HepG2 (cell line): ENCODE data around the gene CNP. TPM values are rescaled to one million over a fixed set of nuclear protein-coding genes. Genes with fewer than 3 reads are reported as not detected.
A peak's percentile ranks its signal among the peaks of the same experiment; 100 is the strongest.

Experiments
- AGO2 ChIP-seq: fragments of 200-400 bp; formaldehyde crosslinking; optimal IDR thresholded peaks from 2 replicates; pipeline ENCODE3; 2017; ENCODE audit warnings: mild to moderate bottlenecking, low read depth, low read length, moderate library complexity
- ATF7 ChIP-seq, 2 experiments: fragments of 450-650 bp in 1 of 2; sonication (generic) in 1 of 2; formaldehyde crosslinking in 1 of 2; IDR thresholded peaks; 2 replicates each; pipeline versions ENCODE4 v1.4.0 to v1.6.1; 2016 to 2020; ENCODE audit warnings: antibody characterized with exemption in 1 of 2, mild to moderate bottlenecking in 1 of 2, missing genetic modification reagents in 1 of 2
- FLYWCH1 ChIP-seq: sonication (generic); formaldehyde crosslinking; IDR thresholded peaks from 2 replicates; pipeline ENCODE4 v1.8.1; 2023; ENCODE audit warnings: mild to moderate bottlenecking, missing genetic modification reagents
- FUBP1 ChIP-seq: sonication (generic); formaldehyde crosslinking; IDR thresholded peaks from 2 replicates; pipeline ENCODE4 v1.5.1; 2020; ENCODE audit warnings: missing genetic modification reagents, mild to moderate bottlenecking, borderline replicate concordance
- HCFC1 ChIP-seq: fragments of 150-350 bp; IDR thresholded peaks from 2 replicates; pipeline ENCODE4 v1.6.1; 2014; ENCODE audit warnings: low read depth, low read length
- HNRNPUL1 ChIP-seq: fragments of 200-400 bp; formaldehyde crosslinking; IDR thresholded peaks from 2 replicates; pipeline ENCODE4 v1.6.1; 2017; ENCODE audit warnings: low read depth, mild to moderate bottlenecking, low read length, moderate library complexity
- ISL2 ChIP-seq: sonication (generic); formaldehyde crosslinking; IDR thresholded peaks from 2 replicates; pipeline ENCODE4 v1.5.0; 2020; ENCODE audit warnings: missing genetic modification reagents
- NR0B2 ChIP-seq: sonication (generic); formaldehyde crosslinking; IDR thresholded peaks from 2 replicates; pipeline ENCODE4 v1.4.0; 2020; ENCODE audit warnings: mild to moderate bottlenecking, missing genetic modification reagents
- SIN3B ChIP-seq: fragments of 150-350 bp; IDR thresholded peaks from 2 replicates; pipeline ENCODE4 v1.6.1; 2014; ENCODE audit warnings: low read length
- SP140L ChIP-seq: sonication (generic); formaldehyde crosslinking; IDR thresholded peaks from 2 replicates; pipeline ENCODE4 v1.4.0; 2020; ENCODE audit warnings: missing genetic modification reagents, borderline replicate concordance
- TIGD3 ChIP-seq: sonication (generic); formaldehyde crosslinking; IDR thresholded peaks from 2 replicates; pipeline ENCODE4 v1.5.1; 2020; ENCODE audit warnings: mild to moderate bottlenecking, missing genetic modification reagents, borderline replicate concordance
- ZBTB20 ChIP-seq: sonication (generic); formaldehyde crosslinking; IDR thresholded peaks from 2 replicates; pipeline ENCODE4 v1.8.1; 2023; ENCODE audit warnings: missing genetic modification reagents, low read depth, mild to moderate bottlenecking, borderline replicate concordance
- ZBTB46 ChIP-seq: sonication (generic); formaldehyde crosslinking; IDR thresholded peaks from 2 replicates; pipeline ENCODE4 v1.4.0; 2020; ENCODE audit warnings: mild to moderate bottlenecking, missing genetic modification reagents, borderline replicate concordance
- ZNF280B ChIP-seq: sonication (generic); formaldehyde crosslinking; IDR thresholded peaks from 2 replicates; pipeline ENCODE4 v1.5.0; 2020; ENCODE audit warnings: missing genetic modification reagents, mild to moderate bottlenecking, borderline replicate concordance
- ZNF282 ChIP-seq: fragments of 450-650 bp; IDR thresholded peaks from 2 replicates; pipeline ENCODE4 v1.6.1; 2018; ENCODE audit not compliant: partially characterized antibody
- ZNF740 ChIP-seq: sonication (generic); formaldehyde crosslinking; IDR thresholded peaks from 2 replicates; pipeline ENCODE4 v1.4.0; 2020; ENCODE audit warnings: missing genetic modification reagents
- ZNF781 ChIP-seq: sonication (generic); formaldehyde crosslinking; IDR thresholded peaks from 2 replicates; pipeline ENCODE4 v1.5.1; 2020; ENCODE audit warnings: borderline replicate concordance, mild to moderate bottlenecking, missing genetic modification reagents; ENCODE audit errors: not compliant biosample characterization
- polyA plus RNA-seq, 8 experiments: library from polyadenylated mRNA; depleted of rRNA in 3 of 8; stranded (reverse) in 7 of 8; unstranded in 1 of 8; fragments of >200 nt; fragmentation: Illumina TruSeq in 4 of 8; extraction: Trizol in 4 of 8; gene quantifications; 2 replicates each; pipeline versions ENCODE4 v1.2.1 to v1.2.3, GENCODE V29; 2011 to 2016; ENCODE audit warnings: low read depth in 4 of 8, missing spikeins in 1 of 8, mixed read lengths in 1 of 8; ENCODE audit not compliant: insufficient read depth in 1 of 8
- total RNA-seq, 5 experiments: library from RNA; depleted of rRNA; stranded (reverse); fragments of >200 nt; fragmentation: Illumina TruSeq; extraction: Trizol; gene quantifications; 2 replicates each; pipeline ENCODE4 v1.2.3, GENCODE V29; 2016; ENCODE audit warnings: low read depth in 1 of 5

Gene CNP
- total and polyA plus RNA-seq, 2 of the 13 experiments (the other 11 are each of a cell fraction or from before 2014, with no cell fraction given), result 97.2 to 161 TPM

- TF ChIP-seq ZNF282, result no peak
- TF ChIP-seq FLYWCH1 (CRISPR knock-in tag), result no peak
- peak; percentile 91 for TF ChIP-seq ZBTB20 (CRISPR knock-in tag)
- TF ChIP-seq ZNF280B (CRISPR knock-in tag), result peak; percentile 76; the same call in 1 of the 2 replicates
- TF ChIP-seq FUBP1 (CRISPR knock-in tag), result peak; percentile 85; the same call in 1 of the 2 replicates
- TF ChIP-seq ZNF740, result no peak
- peak; percentile 65 for TF ChIP-seq ISL2 (CRISPR knock-in tag)
- TF ChIP-seq SP140L (CRISPR knock-in tag), result no peak
- TF ChIP-seq ZBTB46, result 0 out of 2 replicates have a peak, but pooled peaks have one; percentile 68
- TF ChIP-seq HCFC1, result peak; percentile 28; the same call in 1 of the 2 replicates
- TF ChIP-seq ZNF781 (CRISPR knock-in tag), result peak; percentile 92
- peak; percentile 77; the same call in 1 of the 2 replicates for TF ChIP-seq NR0B2 (CRISPR knock-in tag)
- no peak for TF ChIP-seq AGO2
- peak; percentile 66; the same call in 1 of the 2 replicates for TF ChIP-seq TIGD3
- TF ChIP-seq ATF7 (IDR thresholded peaks at IDR 0.05), result no peak
- 0 out of 2 replicates have a peak, but pooled peaks have one; percentile 57 for TF ChIP-seq ATF7 (CRISPR knock-in tag; IDR thresholded peaks at IDR 0.05)
- TF ChIP-seq HNRNPUL1, result no peak
- 0 out of 2 replicates have a peak, but pooled peaks have one; percentile 26 for TF ChIP-seq SIN3B
Observed at GRCh38 chr17:41930009-41930832, 36.4 kb upstream of the CNP start, which contains the start of gene ODAD4 (continued).
